HEK293 (cell line): ENCODE results near the gene CRIP1.

Experiments used
- CTCF ChIA-PET: fragments of 350-600 bp; formaldehyde crosslinking; extraction: SDS; loops from one replicate; lab custom pipeline; 2021; ENCODE audit warnings: antibody characterized with exemption; lab: Yijun Ruan, JAX
- POLR2A ChIA-PET: fragments of 300-600 bp; formaldehyde crosslinking; extraction: SDS; loops from one replicate; lab custom pipeline; 2020; ENCODE audit warnings: antibody characterized with exemption, inconsistent platforms; lab: Yijun Ruan, JAX
- H3K27ac ChIP-seq: fragments of 200-500 bp; sonication (Bioruptor generic); 2 replicates; pipeline ENCODE4 v1.5.1; 2014; ENCODE audit warnings: low read depth, low read length, control low read depth, inconsistent platforms; ENCODE audit errors: extremely low read depth
- H3K36me3 ChIP-seq, 2 experiments: fragments of 200-500 bp in 1 of 2; sonication (Bioruptor generic) in 1 of 2; 1 replicate in 1 of 2; 2 replicates in 1 of 2; pipeline ENCODE4 v1.5.1; 2014 to 2017; ENCODE audit warnings: inconsistent platforms in 2 of 2, low read length in 2 of 2; ENCODE audit not compliant: control insufficient read depth in 2 of 2, insufficient read depth in 1 of 2
- H3K4me1 ChIP-seq: fragments of 200-500 bp; sonication (Bioruptor generic); 2 replicates; pipeline ENCODE4 v1.5.1; 2014; ENCODE audit warnings: mild to moderate bottlenecking, low read length, inconsistent platforms; ENCODE audit not compliant: control insufficient read depth, insufficient read depth
- H3K4me3 ChIP-seq: 2 replicates; pipeline ENCODE4 v1.5.1; 2011; ENCODE audit warnings: low read depth, mild to moderate bottlenecking, control low read depth, low read length, moderate library complexity
- H3K9me3 ChIP-seq: fragments of 200-500 bp; sonication (Bioruptor generic); 2 replicates; pipeline ENCODE4 v1.5.1; 2014; ENCODE audit warnings: low read depth, low read length, inconsistent platforms; ENCODE audit not compliant: control insufficient read depth, insufficient read depth
- GLIS2 ChIP-seq: fragments of 450-650 bp; formaldehyde crosslinking; IDR thresholded peaks from 2 replicates; pipeline ENCODE4 v1.5.1; 2016; ENCODE audit warnings: missing biosample characterization, missing genetic modification characterization
- HIC1 ChIP-seq: fragments of 450-650 bp; formaldehyde crosslinking; IDR thresholded peaks from 2 replicates; pipeline ENCODE4 v1.5.1; 2016; ENCODE audit warnings: missing biosample characterization, missing genetic modification characterization
- SP2 ChIP-seq: fragments of 450-650 bp; formaldehyde crosslinking; IDR thresholded peaks from 2 replicates; pipeline ENCODE4 v1.5.1; 2016; ENCODE audit warnings: missing biosample characterization, missing genetic modification characterization
- ZBTB6 ChIP-seq: fragments of 450-650 bp; formaldehyde crosslinking; IDR thresholded peaks from 2 replicates; pipeline ENCODE4 v1.5.1; 2017; ENCODE audit warnings: missing biosample characterization, missing genetic modification characterization
- ZIC2 ChIP-seq: fragments of 450-650 bp; formaldehyde crosslinking; IDR thresholded peaks from 2 replicates; pipeline ENCODE4 v1.5.1; 2016; ENCODE audit warnings: missing biosample characterization, missing genetic modification characterization
- ZNF10 ChIP-seq: fragments of 450-650 bp; formaldehyde crosslinking; IDR thresholded peaks from 2 replicates; pipeline ENCODE4 v1.5.1; 2017; ENCODE audit warnings: missing biosample characterization, missing genetic modification characterization
- ZNF394 ChIP-seq: fragments of 450-650 bp; formaldehyde crosslinking; IDR thresholded peaks from 2 replicates; pipeline ENCODE4 v1.5.1; 2016; ENCODE audit warnings: missing biosample characterization, missing genetic modification characterization, mild to moderate bottlenecking, moderate library complexity, borderline replicate concordance
- ZNF426 ChIP-seq: fragments of 450-650 bp; formaldehyde crosslinking; IDR thresholded peaks from 2 replicates; pipeline ENCODE4 v1.5.1; 2017; ENCODE audit warnings: missing biosample characterization, missing genetic modification characterization, mild to moderate bottlenecking, inconsistent platforms, moderate library complexity
- ZNF600 ChIP-seq: fragments of 450-650 bp; formaldehyde crosslinking; IDR thresholded peaks from 2 replicates; pipeline ENCODE4 v1.5.1; 2016; ENCODE audit warnings: missing biosample characterization, missing genetic modification characterization
- ZNF654 ChIP-seq: fragments of 450-650 bp; formaldehyde crosslinking; IDR thresholded peaks from 2 replicates; pipeline ENCODE4 v1.5.1; 2016; ENCODE audit warnings: low read depth, missing biosample characterization, missing genetic modification characterization
- ZNF692 ChIP-seq: fragments of 450-650 bp; formaldehyde crosslinking; IDR thresholded peaks from 2 replicates; pipeline ENCODE4 v1.5.1; 2016; ENCODE audit warnings: missing biosample characterization, missing genetic modification characterization

The CRIP1 gene

GRCh38 chr14:105445290-105445689 is 41.4 kb upstream of the CRIP1 start:
- ChIA-PET CTCF (interaction anchor here (0.7 kb wide), 1 partner anchor 116 kb away, joined by 3 read pairs; no protein-coding TSS in a partner anchor), POLR2A (no interaction called here)
- TF ChIP-seq ZBTB6 (tag by site-specific recombination) (no peak), ZNF600 (tag by site-specific recombination) (no peak)
- Histone ChIP-seq H3K4me3 (no peak overlapping the region), H3K36me3 (peaks cover 0 to 54% of the 10 kb centered on the region in 2 experiments; a peak in 2 of 3 replicates), H3K4me1 (no peaks in the 10 kb centered on the region), H3K9me3 (no peaks in the 10 kb centered on the region), H3K27ac (peak overlapping the region; percentile 17; the same call in 1 of the 2 replicates)

- H3K4me1 ChIP-seq, result no peaks in the 10 kb centered on the region
- TF ChIP-seq HIC1 (tag by site-specific recombination), result 0 out of 2 replicates have a peak, but pooled peaks have one; percentile 20
- peak; percentile 91 for TF ChIP-seq ZNF394
- TF ChIP-seq SP2 (tag by site-specific recombination), result peak; percentile 25; the same call in 1 of the 2 replicates
- TF ChIP-seq ZNF654, result no peak
- TF ChIP-seq ZNF426 (tag by site-specific recombination), result no peak
- 0 out of 2 replicates have a peak, but pooled peaks have one; percentile 57 for TF ChIP-seq ZNF692 (tag by site-specific recombination)
- TF ChIP-seq GLIS2 (tag by site-specific recombination), result peak; percentile 70
- TF ChIP-seq ZIC2 (tag by site-specific recombination), result 0 out of 2 replicates have a peak, but pooled peaks have one; percentile 24
- no peaks in the 10 kb centered on the region for H3K9me3 ChIP-seq
- CTCF ChIA-PET, result interaction anchor here (0.7 kb wide), 1 partner anchor 116 kb away, joined by 3 read pairs; no protein-coding TSS in a partner anchor
- no peak overlapping the region for H3K4me3 ChIP-seq
- POLR2A ChIA-PET, result no interaction called here
- peak overlapping the region; percentile 17; the same call in 1 of the 2 replicates for H3K27ac ChIP-seq
- peaks cover 0 to 55% of the 10 kb centered on the region in 2 experiments; a peak in 2 of 3 replicates for H3K36me3 ChIP-seq
These were observed 40.5 kb upstream of the CRIP1 start for GRCh38 chr14:105445901-105446845.

GRCh38 chr14:105446971-105447370 is 39.7 kb upstream of the CRIP1 start:
- Histone ChIP-seq H3K27ac (no peak overlapping the region), H3K36me3 (peaks cover 0 to 57% of the 10 kb centered on the region in 2 experiments; a peak in 2 of 3 replicates), H3K4me1 (no peaks in the 10 kb centered on the region), H3K4me3 (no peak overlapping the region), H3K9me3 (no peaks in the 10 kb centered on the region)
- TF ChIP-seq ZNF394 (peak; percentile 11; the same call in 1 of the 2 replicates), ZNF10 (tag by site-specific recombination) (no peak)
- ChIA-PET CTCF (interaction anchor here (1.4 kb wide), 1 partner anchor 76 kb away, joined by 3 read pairs; no protein-coding TSS in a partner anchor), POLR2A (no interaction called here)
